ENCODE measurements around the gene COL4A2.
"Not testable (repeated sequence)": the region's sequence is repeated elsewhere in the genome, so short reads cannot be mapped to it uniquely, and the experiment has no call there.

COL4A2 gene

DNA sequence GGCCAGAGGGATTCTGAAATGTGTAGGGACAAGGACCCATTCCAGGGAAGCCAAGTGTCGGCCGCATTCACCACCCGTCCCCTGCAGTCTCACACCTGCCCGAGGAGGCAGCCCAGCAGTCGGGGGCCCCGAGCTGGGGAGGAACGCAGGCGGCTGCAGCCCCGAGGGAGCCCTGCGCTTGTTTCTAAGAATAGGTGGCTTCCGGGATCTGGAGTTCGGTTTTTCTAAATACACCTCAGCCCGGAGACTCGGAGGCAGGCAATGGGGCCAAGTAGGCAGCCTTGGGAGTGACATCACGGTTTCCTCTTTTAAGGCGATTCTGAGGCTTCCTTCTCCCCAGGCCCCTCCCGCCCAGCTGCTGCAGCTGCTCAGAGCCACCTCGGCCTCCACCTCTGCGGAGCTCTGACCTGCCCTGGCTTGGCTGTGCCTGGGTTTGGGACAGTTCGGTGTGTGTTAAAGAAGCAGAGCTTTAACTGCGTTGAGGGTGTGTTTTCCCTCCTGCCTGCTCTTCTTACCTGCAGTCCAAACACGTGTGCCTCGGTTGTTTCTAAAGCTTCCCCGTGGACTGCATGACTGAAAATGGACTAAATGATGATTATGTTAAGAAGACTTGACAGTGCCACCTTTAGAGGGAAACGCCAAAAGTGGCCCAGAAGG lies 80.5 kb downstream of the COL4A2 start:
- DNase-seq, result no peak

DNA sequence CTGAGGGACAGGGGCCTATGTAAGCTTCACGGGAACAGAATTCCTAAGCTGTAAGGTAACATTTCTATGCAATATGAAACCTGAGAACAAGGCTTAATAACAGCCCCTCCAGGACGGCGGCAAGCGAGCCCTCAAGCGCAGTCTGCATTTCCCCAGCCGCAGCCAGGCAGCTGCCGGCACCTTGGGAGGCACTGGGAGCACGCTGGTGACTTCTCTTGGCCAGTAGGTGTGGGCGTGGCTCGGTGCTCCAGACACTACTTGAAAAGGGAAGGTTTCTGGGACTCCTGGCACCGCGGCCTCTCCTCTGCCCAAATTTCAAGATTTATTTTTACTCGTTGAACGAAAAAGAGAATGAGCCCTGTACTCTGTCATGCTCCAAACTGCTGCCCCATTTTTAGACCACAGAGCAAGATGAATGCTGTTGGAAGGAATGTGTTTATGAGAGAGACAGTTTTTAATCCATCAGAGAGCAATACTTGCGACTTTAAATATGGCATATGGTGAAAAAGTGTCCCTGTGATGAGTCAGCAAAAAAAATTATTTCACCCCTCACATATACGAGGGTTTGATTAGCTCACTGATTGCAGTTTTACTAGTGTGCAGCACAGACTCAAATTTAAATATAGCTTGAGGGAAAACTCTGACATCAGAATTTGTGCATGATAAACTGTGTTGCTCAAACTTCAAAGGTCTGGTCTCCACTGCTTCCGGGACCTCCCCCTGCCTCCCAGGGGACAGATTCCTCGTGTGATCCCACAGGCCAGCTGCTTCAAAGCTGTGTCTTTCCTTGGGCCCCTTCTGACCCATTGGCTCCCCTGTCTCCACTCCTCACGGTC lies 81.2 kb downstream of the COL4A2 start:
- no peak for DNase-seq

- no peak for DNase-seq
Observed at GRCh38 chr13:110390567-110390966, 83.5 kb downstream of the COL4A2 start.

- DNase-seq, result no peak
Observed at GRCh38 chr13:110391273-110391672, 84.2 kb downstream of the COL4A2 start.

GRCh38 chr13:110392510-110393240 lies 85.6 kb downstream of the COL4A2 start:
- no peak for DNase-seq

GRCh38 chr13:110393761-110394160 lies 86.7 kb downstream of the COL4A2 start:
- DNase-seq, result no peak

DNA sequence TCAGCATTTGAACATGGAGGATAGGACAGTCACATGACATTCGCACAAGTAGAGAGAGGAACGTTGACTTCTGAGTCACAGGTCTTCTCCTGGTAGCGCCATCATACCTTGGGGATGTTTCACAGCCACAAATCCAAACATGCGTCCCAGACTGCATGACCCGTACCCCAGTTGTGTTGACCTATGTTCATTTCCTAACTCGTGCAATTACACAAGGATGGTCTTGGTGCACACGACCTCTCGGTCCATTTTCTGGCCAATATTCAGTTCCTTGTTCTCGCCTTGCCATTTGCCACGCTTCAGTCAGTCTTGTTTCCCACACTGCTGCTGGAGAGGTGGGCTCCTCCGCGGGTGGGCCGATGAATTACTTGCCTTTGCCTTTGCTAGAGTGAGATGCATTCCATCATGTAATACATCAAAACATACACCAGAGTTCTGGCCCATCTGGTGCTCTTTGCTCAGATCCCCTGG lies 87.3 kb downstream of the COL4A2 start:
- DNase-seq, result no peak

DNA sequence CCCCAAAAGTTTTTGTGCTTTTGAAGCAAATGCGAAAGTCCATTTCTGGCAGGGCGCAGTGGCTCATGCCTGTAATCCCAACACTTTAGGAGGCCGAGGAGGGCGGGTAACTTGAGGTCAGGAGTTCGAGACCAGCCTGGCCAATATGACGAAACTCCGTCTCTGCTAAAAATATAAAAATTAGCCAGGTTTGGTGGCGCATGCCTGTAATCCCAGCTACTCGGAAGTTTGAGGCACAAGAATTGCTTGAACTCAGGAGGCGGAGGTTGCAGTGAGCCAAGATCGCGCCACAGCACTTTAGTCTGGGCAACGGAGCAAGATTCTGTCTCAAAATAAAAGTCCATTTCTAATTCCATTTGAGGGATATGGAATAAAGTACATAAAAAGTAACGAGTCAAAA lies 88.5 kb downstream of the COL4A2 start:
- DNase-seq, result not testable (repeated sequence)

GRCh38 chr13:110396476-110396875 lies 89.4 kb downstream of the COL4A2 start:
- no peak for DNase-seq

- DNase-seq, result no peak
Observed at GRCh38 chr13:110396913-110397381, 89.9 kb downstream of the COL4A2 start.

- DNase-seq, result no peak
Observed at GRCh38 chr13:110397436-110398115, 90.5 kb downstream of the COL4A2 start.

DNA sequence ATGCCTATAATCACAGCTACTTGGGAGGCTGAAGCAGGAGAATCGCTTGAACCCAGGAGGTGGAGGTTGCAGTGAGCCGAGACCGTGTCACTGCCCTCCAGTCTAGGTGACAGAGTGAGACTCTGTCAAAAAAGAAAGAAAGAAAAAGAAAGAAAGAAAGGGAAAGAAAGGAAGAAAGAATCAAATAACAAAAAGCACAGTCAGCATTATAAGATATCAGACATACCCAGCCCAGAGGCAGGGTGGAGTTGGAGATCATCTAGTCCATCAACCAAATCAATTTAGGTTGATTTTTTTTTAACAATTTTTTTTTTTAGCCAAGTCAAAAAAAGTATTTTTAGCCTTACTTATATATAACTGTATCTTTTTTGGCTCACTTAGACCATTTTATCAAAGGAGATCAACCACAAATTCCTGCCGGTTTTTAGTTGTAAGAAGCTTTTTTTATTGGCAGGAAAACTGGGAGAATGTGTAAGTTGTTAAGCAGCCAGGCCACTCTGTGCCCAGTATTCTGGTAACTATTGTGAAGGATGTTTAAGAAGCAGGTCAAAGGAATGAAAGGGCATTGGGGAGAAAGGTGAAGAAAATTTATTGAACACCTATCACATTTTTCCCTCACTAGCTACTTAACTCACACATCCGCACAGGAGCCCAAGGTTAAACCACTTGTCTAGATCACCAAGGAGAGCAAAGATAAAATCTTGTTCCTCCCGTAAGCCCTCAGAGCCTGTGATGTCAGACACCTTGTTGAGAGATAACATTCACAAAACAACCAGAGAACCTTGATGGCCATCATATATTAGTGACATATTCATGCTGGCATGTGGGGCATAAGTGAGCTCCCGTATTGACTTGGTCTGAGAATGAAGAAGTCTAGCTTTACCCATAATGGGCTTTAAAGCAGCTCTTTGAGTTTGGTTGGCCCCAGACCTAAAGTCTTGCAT lies 91.8 kb downstream of the COL4A2 start:
- no peak for DNase-seq

DNA sequence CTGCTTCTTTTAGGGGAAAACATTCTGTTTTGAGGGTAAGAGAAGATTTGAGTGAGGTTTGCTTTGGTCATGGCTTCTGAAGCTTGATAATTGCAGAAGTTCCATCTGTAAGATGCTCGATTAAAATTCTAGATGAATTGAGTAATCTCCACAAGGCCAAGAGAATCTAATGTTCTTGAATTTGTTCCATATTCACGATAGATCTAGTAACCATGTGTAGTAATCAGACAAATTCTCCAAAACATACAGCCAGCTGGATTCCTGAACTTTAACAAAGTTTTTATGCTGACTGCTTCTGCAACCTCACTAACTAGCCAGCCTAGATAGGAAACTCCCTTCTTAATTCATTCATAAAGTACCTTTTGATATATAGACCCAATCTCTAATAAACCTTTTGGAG lies 92.7 kb downstream of the COL4A2 start:
- no peak for DNase-seq

GRCh38 chr13:110400786-110401533 lies 93.9 kb downstream of the COL4A2 start:
- no peak for DNase-seq

GRCh38 chr13:110402299-110403069 lies 95.4 kb downstream of the COL4A2 start:
- DNase-seq, result no peak

DNA sequence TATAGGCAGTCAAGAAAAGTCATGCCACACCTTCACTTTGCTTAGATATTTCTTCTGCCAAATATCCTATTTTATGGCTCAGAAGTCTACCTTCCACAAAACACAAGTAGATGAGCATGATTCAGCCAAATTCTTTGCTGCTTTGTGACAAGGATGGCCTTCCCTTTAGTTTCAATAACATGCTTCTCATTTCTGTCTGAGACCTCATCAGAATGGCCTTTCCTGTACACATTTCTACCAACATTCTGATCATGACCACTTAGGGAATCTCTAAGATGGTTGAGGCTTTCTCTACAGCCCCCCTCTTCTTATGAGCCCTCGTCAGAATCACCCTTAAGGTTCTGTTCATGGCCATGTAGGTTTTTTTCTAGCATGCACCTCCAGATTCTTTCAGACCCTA lies 96.2 kb downstream of the COL4A2 start:
- DNase-seq, result no peak

DNA sequence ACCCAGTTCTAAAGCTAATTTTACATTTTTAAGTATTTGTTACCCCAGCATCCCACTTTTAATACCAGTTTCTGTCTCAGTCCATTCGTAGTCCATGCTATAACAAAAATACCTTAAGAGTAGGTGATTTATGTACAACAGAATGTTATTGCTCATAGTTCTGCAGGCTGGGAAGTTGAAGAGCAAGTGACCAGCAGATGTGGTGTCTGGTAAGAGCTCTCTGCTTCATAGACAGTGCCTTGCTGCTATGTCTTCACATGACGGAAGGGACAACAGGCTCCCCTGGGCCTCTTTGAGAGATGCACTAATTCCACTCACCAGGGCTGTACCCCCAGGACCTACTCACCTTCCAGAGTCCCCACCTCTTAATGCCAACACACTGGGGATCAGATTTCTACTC lies 96.6 kb downstream of the COL4A2 start:
- DNase-seq, result no peak

DNA sequence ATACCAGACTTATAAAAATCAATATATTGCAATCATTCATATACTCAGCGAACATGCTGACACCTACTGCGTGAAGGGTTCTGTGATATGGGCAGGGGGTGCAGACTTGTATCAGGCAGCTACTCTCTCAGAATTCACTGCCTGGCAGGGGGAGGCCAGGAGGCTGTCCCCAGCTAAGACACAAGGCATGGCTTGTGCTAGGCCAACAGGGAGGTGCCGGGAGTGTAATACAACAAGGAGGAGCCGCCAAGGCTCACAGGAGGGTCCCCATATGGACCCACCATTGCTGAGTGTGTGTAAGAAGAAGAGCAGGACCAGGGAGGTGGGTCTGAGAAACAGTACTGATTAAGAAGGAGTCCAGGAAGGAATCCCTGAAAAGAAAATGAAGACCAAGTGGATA lies 97.2 kb downstream of the COL4A2 start:
- no peak for DNase-seq

GRCh38 chr13:110405597-110406450 lies 98.7 kb downstream of the COL4A2 start:
- DNase-seq, result no peak
